Activated T-helper 2 cell treated with anti-CD3 and anti-CD28 coated beads, Interferon-gamma antibody, Interleukin-2, Interleukin-4, amounts not matched to agents 10 μg/mL and 5 μg/mL and 100 μg/mL, durations not matched to agents 14 hours and 24 hours and 36 hours (primary cell): ENCODE data around the gene ARSG. TPM values are rescaled to one million over a fixed set of nuclear protein-coding genes. Genes with fewer than 3 reads are reported as not detected.
A peak's percentile ranks its signal among the peaks of the same experiment; 100 is the strongest.
"Not testable (repeated sequence)": the region's sequence is repeated elsewhere in the genome, so short reads cannot be mapped to it uniquely, and the experiment has no call there.

Experiments used
- DNase-seq: peaks from one replicate; pipeline ENCODE4 v3.0.0; 2021; ENCODE audit warnings: low spot score
- H3K27ac Mint-ChIP-seq: one replicate; pipeline ENCODE4 v1.8.0; 2021; ENCODE audit warnings: mixed read lengths
- H3K27me3 Mint-ChIP-seq: one replicate; pipeline ENCODE4 v1.8.0; 2021; ENCODE audit warnings: low read depth, mixed read lengths
- H3K36me3 Mint-ChIP-seq: one replicate; pipeline ENCODE4 v1.8.0; 2021; ENCODE audit warnings: low read depth, mixed read lengths
- H3K4me1 Mint-ChIP-seq: one replicate; pipeline ENCODE4 v1.8.0; 2021; ENCODE audit warnings: low read depth, mixed read lengths
- H3K4me3 Mint-ChIP-seq: one replicate; pipeline ENCODE4 v1.8.0; 2021; ENCODE audit warnings: low read depth, mild to moderate bottlenecking, moderate library complexity, mixed read lengths
- H3K9me3 Mint-ChIP-seq: one replicate; pipeline ENCODE4 v1.8.0; 2021; ENCODE audit warnings: mixed read lengths
- intact Hi-C: fragments of 100-400 bp; cut with micrococcal nuclease; formaldehyde crosslinking; loops from one replicate; pipeline ENCODE4 v1.15.1; 2023
- total RNA-seq: library from RNA; stranded (reverse); gene quantifications from 2 replicates; pipeline ENCODE4 v1.2.3, GENCODE V29; 2022

The ARSG gene
- total RNA-seq, 1 donor from 2014 or later: 7.3 TPM

- no peak for DNase-seq
- intact Hi-C loops: loop anchor here (10.0 kb wide), 1 partner anchor 148 kb away; no protein-coding TSS in a partner anchor
- Mint-ChIP-seq H3K4me1 (peaks cover 78% of the 10 kb centered on the region), H3K27ac (no peak overlapping the region), H3K27me3 (no peaks in the 10 kb centered on the region), H3K36me3 (peaks cover 17% of the 10 kb centered on the region), H3K9me3 (no peaks in the 10 kb centered on the region), H3K4me3 (no peak overlapping the region)
Observed at GRCh38 chr17:68353111-68353521, 61.8 kb downstream of the ARSG start.

DNA sequence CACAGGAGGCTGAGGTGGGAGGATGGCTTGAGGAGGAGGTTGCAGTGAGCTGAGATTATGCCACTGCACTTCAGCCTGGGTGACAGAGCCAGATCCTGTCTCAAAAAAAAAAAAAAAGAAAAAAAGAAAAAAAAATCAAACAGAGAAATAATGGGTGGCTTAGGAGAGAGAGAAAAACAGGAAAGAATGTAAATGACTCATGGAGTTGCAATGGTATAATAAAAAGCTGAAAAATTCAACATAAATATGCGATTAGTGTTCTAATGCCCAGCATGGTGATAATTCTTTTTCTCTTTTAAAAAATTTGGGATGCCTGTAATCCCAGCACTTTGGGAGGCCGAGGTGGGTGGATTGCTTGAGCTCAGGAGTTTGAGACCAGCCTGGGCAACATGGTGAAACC is 63.0 kb downstream of the ARSG start:
- H3K9me3 Mint-ChIP-seq, DNase-seq, H3K27ac Mint-ChIP-seq, H3K4me3 Mint-ChIP-seq, H3K27me3 Mint-ChIP-seq: not testable (repeated sequence)
- intact Hi-C loops: loop anchor here (10.0 kb wide), 1 partner anchor 150 kb away; no protein-coding TSS in a partner anchor
- Mint-ChIP-seq H3K4me1 (peaks cover 72% of the 10 kb centered on the region), H3K36me3 (peaks cover 21% of the 10 kb centered on the region)

DNA sequence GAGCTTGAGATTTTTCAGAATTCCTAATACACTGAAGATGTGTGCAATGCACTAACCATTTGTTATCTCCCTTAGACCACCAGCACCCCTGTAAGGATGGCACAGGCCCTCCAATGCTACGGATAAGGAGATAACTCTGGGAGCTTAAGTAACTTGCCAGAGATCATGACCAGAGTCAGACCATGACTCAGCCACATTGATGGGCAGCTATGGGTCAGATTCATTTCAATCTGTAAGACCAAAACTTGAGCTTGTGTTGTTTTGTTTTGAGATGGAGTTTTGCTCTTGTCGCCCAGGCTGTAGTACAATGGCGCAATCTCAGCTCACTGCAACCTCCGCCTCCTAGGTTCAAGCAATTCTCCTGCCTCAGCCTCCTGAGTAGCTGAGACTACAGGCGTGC is 63.8 kb downstream of the ARSG start:
- H3K9me3 Mint-ChIP-seq, DNase-seq, H3K4me3 Mint-ChIP-seq, H3K27me3 Mint-ChIP-seq: not testable (repeated sequence)
- Mint-ChIP-seq H3K27ac (peak overlapping the region; percentile 46), H3K36me3 (peaks cover 23% of the 10 kb centered on the region), H3K4me1 (peaks cover 66% of the 10 kb centered on the region)
- intact Hi-C loops: loop anchor here (10.0 kb wide), 1 partner anchor 150 kb away; no protein-coding TSS in a partner anchor

- DNase-seq: peak; percentile 75
- peak overlapping the region; percentile 73 for H3K4me3 Mint-ChIP-seq
- peaks cover 19% of the 10 kb centered on the region for H3K36me3 Mint-ChIP-seq
- H3K27ac Mint-ChIP-seq: peak overlapping the region; percentile 86
- intact Hi-C loops: loop anchor here (1.0 to 10.0 kb wide), 5 partner anchors 12 to 152 kb away; no protein-coding TSS in a partner anchor
- H3K9me3 Mint-ChIP-seq: no peaks in the 10 kb centered on the region
- H3K4me1 Mint-ChIP-seq: peaks cover 57% of the 10 kb centered on the region
- H3K27me3 Mint-ChIP-seq: no peaks in the 10 kb centered on the region
Observed at GRCh38 chr17:68356520-68356919, 65.2 kb downstream of the ARSG start.

DNA sequence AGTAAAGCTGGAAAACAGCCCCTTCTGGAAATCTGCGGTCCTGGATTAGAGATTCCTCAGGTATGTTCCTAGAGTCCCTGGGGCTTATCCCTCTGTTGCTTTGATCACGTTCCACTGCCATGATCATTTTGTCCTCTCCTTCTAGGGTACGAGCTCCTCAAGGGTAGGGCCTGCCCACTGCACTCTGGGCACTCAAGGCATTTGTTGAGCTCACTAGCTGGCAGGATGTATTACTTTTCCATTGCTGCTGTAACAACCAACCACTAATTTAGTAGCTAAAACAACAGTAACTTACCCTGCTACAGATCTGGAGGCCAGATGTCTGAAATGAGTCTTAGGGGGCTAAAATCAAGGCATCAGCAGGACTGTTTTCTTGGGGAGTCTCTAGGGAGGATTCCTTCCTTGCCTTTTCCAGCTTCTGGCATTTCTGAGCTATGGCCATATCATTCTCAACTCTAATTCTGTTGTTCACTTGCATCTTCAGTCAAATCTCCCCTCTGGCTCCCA is 65.7 kb downstream of the ARSG start:
- intact Hi-C loops: loop anchor here (1.0 to 10.0 kb wide), 5 partner anchors 13 to 152 kb away; no protein-coding TSS in a partner anchor
- Mint-ChIP-seq H3K27me3 (no peaks in the 10 kb centered on the region), H3K4me1 (peaks cover 52% of the 10 kb centered on the region), H3K36me3 (peaks cover 15% of the 10 kb centered on the region), H3K9me3 (no peaks in the 10 kb centered on the region), H3K4me3 (peak overlapping the region; percentile 73), H3K27ac (peak overlapping the region; percentile 86)
- DNase-seq: no peak

DNA sequence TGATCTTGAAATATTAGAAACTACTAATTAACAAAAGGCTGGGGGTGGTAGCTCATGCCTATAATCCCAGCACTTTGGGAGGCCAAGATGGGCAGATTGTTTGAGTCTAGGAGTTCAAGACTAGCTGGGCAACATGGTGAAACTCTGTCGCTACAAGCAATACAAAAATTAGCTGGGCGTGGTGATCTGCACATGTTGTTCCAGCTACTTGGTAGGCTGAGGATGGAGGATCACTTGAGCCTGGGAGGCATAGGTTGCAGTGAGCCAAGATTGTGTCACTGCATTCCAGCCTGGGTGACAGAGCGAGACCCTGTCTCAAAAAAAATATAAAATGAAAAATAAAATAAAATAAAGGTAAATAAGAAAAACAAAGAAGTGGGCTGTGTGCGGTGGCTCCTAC is 66.6 kb downstream of the ARSG start:
- no peaks in the 10 kb centered on the region for H3K9me3 Mint-ChIP-seq
- H3K36me3 Mint-ChIP-seq: peaks cover 19% of the 10 kb centered on the region
- H3K27ac Mint-ChIP-seq: peak overlapping the region; percentile 86
- intact Hi-C loops: loop anchor here (2.0 to 10.0 kb wide), 3 partner anchors 43 to 153 kb away; no protein-coding TSS in a partner anchor
- no peaks in the 10 kb centered on the region for H3K27me3 Mint-ChIP-seq
- no peak overlapping the region for H3K4me3 Mint-ChIP-seq
- peaks cover 45% of the 10 kb centered on the region for H3K4me1 Mint-ChIP-seq
- DNase-seq: no peak

DNA sequence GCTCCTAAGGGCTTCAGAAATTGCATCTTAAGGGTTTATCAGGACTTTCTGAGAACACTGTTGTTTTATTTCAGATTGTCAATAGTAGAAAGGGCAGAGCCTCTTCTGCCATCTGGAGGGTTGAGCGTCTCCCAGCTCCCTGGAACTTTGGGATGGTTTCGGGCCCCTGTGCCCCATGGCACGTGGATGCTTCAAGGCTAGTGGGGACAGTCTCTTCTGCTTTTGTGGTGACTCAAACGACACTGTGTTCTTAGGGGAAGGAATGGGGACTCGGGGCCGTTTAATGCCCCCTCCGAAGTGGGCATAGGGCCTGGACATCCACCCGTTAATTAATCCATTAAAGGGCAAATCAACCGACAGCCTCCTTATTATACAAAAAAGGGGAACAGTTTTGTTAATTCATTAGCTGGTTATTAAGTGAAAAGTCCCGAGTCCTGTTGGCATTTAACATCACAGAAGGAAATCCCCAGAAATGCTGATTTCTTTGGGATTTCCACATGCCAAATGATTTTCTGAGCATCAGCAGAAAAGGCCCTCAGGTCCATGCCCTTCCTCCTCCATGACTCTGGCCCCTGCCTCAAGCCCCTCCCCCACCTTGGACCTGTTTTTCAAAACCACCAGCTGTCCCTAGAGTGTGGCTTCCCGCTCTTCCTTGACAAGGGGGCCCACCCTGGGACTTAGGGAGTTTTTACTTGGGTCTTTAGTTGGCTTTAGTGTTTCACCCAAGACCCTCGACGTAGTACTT is 68.7 kb downstream of the ARSG start:
- H3K4me1 Mint-ChIP-seq: peaks cover 32% of the 10 kb centered on the region
- no peaks in the 10 kb centered on the region for H3K27me3 Mint-ChIP-seq
- H3K27ac Mint-ChIP-seq: no peak overlapping the region
- intact Hi-C loops: loop anchor here (10.0 kb wide), 1 partner anchor 155 kb away; no protein-coding TSS in a partner anchor
- no peak overlapping the region for H3K4me3 Mint-ChIP-seq
- no peaks in the 10 kb centered on the region for H3K9me3 Mint-ChIP-seq
- no peak for DNase-seq
- H3K36me3 Mint-ChIP-seq: peaks cover 26% of the 10 kb centered on the region

GRCh38 chr17:68365469-68365868 is 74.2 kb downstream of the ARSG start:
- H3K9me3 Mint-ChIP-seq: no peaks in the 10 kb centered on the region
- no peak overlapping the region for H3K27ac Mint-ChIP-seq
- intact Hi-C loops: no loop called here
- H3K4me1 Mint-ChIP-seq: no peaks in the 10 kb centered on the region
- no peak for DNase-seq
- H3K36me3 Mint-ChIP-seq: peaks cover 29% of the 10 kb centered on the region
- H3K4me3 Mint-ChIP-seq: no peak overlapping the region
- H3K27me3 Mint-ChIP-seq: no peaks in the 10 kb centered on the region

DNA sequence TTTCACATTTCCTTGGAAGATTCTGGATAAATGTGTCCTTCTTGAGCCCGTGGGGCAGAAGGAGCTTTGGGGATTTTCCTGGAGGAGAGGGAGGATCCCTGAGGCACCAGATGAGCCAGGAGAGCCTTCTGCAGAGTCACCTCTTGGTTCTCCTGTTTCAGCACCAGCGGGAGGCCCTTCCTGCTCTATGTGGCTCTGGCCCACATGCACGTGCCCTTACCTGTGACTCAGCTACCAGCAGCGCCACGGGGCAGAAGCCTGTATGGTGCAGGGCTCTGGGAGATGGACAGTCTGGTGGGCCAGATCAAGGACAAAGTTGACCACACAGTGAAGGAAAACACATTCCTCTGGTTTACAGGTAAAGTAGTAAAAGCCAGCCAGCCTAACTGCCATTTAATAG is 77.1 kb downstream of the ARSG start:
- intact Hi-C loops: no loop called here
- no peak for DNase-seq
- peaks cover 35% of the 10 kb centered on the region for H3K36me3 Mint-ChIP-seq

DNA sequence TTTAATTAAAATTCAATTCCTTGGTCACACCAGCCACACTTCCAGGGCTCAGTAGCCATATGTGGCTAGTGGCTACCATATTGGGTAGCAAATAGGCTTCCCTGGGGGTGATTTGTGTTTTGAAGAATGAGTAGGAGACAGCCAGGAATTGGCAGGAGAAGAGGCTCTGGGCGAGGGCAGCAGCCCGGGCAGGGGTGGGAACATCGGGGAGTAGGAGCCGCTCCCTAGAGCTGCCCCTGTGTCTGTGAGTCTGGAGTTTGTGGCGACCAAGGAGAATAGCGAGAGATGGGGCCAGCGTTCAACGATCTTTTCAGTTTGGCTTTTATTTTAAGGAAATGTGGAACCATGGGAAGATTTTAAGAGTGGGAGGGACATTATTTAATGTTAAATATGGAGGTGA is 84.3 kb downstream of the ARSG start:
- no peaks in the 10 kb centered on the region for H3K27me3 Mint-ChIP-seq
- no peaks in the 10 kb centered on the region for H3K4me1 Mint-ChIP-seq
- no peaks in the 10 kb centered on the region for H3K9me3 Mint-ChIP-seq
- intact Hi-C loops: no loop called here
- DNase-seq: no peak
- H3K36me3 Mint-ChIP-seq: peaks cover 21% of the 10 kb centered on the region
- H3K4me3 Mint-ChIP-seq: no peak overlapping the region
- no peak overlapping the region for H3K27ac Mint-ChIP-seq

More for the DNA sequence above, 77.1 kb downstream of the ARSG start:
- no peak overlapping the region for H3K27ac Mint-ChIP-seq
- no peaks in the 10 kb centered on the region for H3K4me1 Mint-ChIP-seq
- H3K27me3 Mint-ChIP-seq: no peaks in the 10 kb centered on the region
- no peak overlapping the region for H3K4me3 Mint-ChIP-seq
- no peaks in the 10 kb centered on the region for H3K9me3 Mint-ChIP-seq

- peaks cover 17% of the 10 kb centered on the region for H3K36me3 Mint-ChIP-seq
- not testable (repeated sequence) for H3K27me3 Mint-ChIP-seq, H3K4me1 Mint-ChIP-seq
Observed at GRCh38 chr17:68376178-68376577, 84.9 kb downstream of the ARSG start.

DNA sequence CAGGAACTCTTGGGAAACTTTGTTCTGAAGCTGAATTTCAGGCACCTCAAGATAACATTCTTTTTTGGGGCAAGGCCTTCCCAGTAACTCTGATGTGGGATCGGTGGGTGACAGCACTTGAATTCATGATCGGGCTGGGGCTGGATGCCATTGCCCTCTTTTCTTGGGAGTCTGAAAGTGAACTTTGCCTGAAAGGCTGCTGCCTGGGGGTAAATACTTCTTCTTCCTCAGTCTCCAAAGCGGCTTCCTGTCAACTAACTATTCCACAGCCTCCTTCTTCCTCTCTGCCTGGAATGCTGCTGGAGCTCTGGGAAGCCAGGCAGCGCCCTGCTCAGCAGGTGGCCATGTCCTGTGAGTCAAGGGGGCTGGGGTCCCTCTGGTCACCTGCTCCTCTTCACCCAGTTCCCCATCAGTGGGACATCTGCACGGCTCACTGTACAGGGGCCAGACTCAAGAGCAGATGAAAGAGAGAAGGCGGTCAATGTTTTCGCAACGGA is 86.5 kb downstream of the ARSG start:
- intact Hi-C loops: no loop called here
- no peak overlapping the region for H3K27ac Mint-ChIP-seq

More at GRCh38 chr17:68376178-68376577, 84.9 kb downstream of the ARSG start:
- intact Hi-C loops, H3K9me3 Mint-ChIP-seq, H3K4me3 Mint-ChIP-seq, DNase-seq, H3K27ac Mint-ChIP-seq: not testable (repeated sequence)

More for the DNA sequence above, 86.5 kb downstream of the ARSG start:
- Mint-ChIP-seq H3K27me3 (no peaks in the 10 kb centered on the region), H3K36me3 (peaks cover 7% of the 10 kb centered on the region), H3K4me3 (no peak overlapping the region), H3K9me3 (no peaks in the 10 kb centered on the region), H3K4me1 (no peaks in the 10 kb centered on the region)
- DNase-seq: no peak
